RWPE1 (cell line): ENCODE measurements around the gene TMX2.

Experiments
- CTCF ChIA-PET: fragments of 350-600 bp; sonication (Branson Sonifier 250); formaldehyde crosslinking; extraction: SDS; loops from one replicate; lab custom pipeline; 2021; lab: Yijun Ruan, JAX
- POLR2A ChIA-PET: fragments of 400-600 bp; formaldehyde crosslinking; extraction: SDS; loops from one replicate; lab custom pipeline; 2020; ENCODE audit warnings: antibody characterized with exemption; ENCODE audit not compliant: low non-redundant PET; lab: Yijun Ruan, JAX
- DNase-seq: peaks from one replicate; pipeline ENCODE4 v3.0.0; 2012; ENCODE audit warnings: low spot score
- H3K27ac ChIP-seq: fragments of 450-650 bp; 2 replicates; pipeline ENCODE4 v1.5.1; 2017
- CTCF ChIP-seq: fragments of 450-650 bp; conservative IDR thresholded peaks from 2 replicates; pipeline ENCODE4 v1.5.1; 2017; ENCODE audit warnings: low read depth, mild to moderate bottlenecking

TMX2 gene

GRCh38 chr11:57777969-57778317 lies 65.5 kb downstream of the TMX2 start:
- CTCF ChIA-PET: no interaction called here
- TF ChIP-seq CTCF: no peak
- DNase-seq: no peak
- peak overlapping the region; percentile 86 for H3K27ac ChIP-seq
- POLR2A ChIA-PET: interaction anchor here (0.6 to 1.1 kb wide), 2 partner anchors 17 to 137 kb away, joined by 3 read pairs; partner anchors contain the start of gene CTNND1

- TF ChIP-seq CTCF: no peak
- DNase-seq: peak; percentile 91
- ChIA-PET POLR2A (interaction anchor here (0.6 to 1.1 kb wide), 2 partner anchors 17 to 137 kb away, joined by 3 read pairs; partner anchors contain the start of gene CTNND1), CTCF (interaction anchor here (0.5 to 1.2 kb wide), 4 partner anchors 11 to 31 kb away, joined by 3 to 7 read pairs (median 3); partner anchors contain the start of gene BTBD18)
- H3K27ac ChIP-seq: peak overlapping the region; percentile 86
Observed at GRCh38 chr11:57778318-57779037, 66.1 kb downstream of the TMX2 start.

GRCh38 chr11:57779276-57779675 lies 66.9 kb downstream of the TMX2 start:
- ChIA-PET CTCF (interaction anchor here (0.5 to 1.2 kb wide), 4 partner anchors 10 to 32 kb away, joined by 3 to 7 read pairs (median 3); partner anchors contain the start of gene BTBD18), POLR2A (no interaction called here)
- H3K27ac ChIP-seq: peak overlapping the region; percentile 33; the same call in 1 of the 2 replicates
- DNase-seq: no peak
- no peak for TF ChIP-seq CTCF

- DNase-seq: peak; percentile 70
- POLR2A ChIA-PET: no interaction called here
- no peak for TF ChIP-seq CTCF
- peak overlapping the region; percentile 46; the same call in 1 of the 2 replicates for H3K27ac ChIP-seq
- CTCF ChIA-PET: interaction anchor here (0.6 to 1.1 kb wide), 2 partner anchors 19 to 101 kb away, joined by 3 to 4 read pairs; partner anchors contain the start of gene CTNND1
Observed at GRCh38 chr11:57781529-57781943, 69.1 kb downstream of the TMX2 start.

GRCh38 chr11:57785072-57785471 lies 72.7 kb downstream of the TMX2 start:
- no peak for DNase-seq
- H3K27ac ChIP-seq: 0 out of 2 replicates have a peak overlapping the region, but pooled peaks have one; percentile 39
- ChIA-PET POLR2A (no interaction called here), CTCF (no interaction called here)
- no peak for TF ChIP-seq CTCF

- CTCF ChIA-PET: no interaction called here
Observed at GRCh38 chr11:57786436-57786835, 74.0 kb downstream of the TMX2 start.

More at GRCh38 chr11:57786436-57786835, 74.0 kb downstream of the TMX2 start:
- H3K27ac ChIP-seq: peak overlapping the region; percentile 60
- no peak for DNase-seq
- POLR2A ChIA-PET: no interaction called here
- no peak for TF ChIP-seq CTCF
